GM19328 (cell line): ENCODE measurements around the gene AZIN2.
"Not testable (repeated sequence)": the region's sequence is repeated elsewhere in the genome, so short reads cannot be mapped to it uniquely, and the experiment has no call there.

Experiments used
- ATAC-seq: cut with Tn5 transposase; IDR thresholded peaks from one replicate; pipeline ENCODE4 v1.9.1; 2021; ENCODE audit warnings: mild to moderate bottlenecking, moderate library complexity; ENCODE audit not compliant: unreplicated experiment

The AZIN2 gene

DNA sequence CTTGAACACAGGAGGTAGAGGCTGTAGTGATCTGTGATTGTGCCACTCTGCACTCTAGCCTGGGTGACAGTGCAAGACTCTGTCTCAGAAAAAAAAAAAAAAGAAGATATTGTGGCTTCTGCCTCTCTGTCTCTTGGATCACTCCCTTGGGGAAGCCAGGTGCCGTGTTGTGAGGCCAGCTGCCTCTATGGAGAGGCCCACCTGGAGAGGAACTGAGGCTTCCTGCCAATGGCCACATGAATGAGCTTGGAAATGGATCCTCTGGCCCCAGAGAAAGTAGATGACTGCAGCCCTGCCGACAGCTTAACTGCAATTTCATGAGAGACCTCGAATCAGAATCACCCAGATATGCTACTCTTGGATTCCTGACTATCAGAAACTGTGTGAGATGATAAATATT lies 24.5 kb upstream of the AZIN2 start:
- ATAC-seq, result no peak

DNA sequence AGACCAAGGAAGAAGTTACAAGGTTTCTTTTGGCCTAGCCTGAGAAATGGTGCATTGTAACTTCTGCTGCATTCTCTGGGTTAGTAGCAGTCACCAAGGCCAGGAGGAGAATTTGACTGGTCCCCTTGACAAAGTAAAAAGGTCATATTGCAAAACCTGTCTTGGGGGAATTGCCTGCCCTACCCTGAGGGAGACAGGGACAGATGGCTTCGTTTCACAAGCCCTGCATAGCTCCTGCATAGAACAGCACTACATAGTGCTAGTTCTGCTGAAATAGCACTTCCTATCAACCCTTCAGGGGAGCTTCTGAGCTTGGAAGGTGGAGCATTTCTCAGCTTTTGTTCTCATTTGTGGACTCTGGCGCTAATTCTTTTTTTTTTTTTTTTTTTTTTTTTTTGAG lies 23.9 kb upstream of the AZIN2 start:
- ATAC-seq, result no peak

DNA sequence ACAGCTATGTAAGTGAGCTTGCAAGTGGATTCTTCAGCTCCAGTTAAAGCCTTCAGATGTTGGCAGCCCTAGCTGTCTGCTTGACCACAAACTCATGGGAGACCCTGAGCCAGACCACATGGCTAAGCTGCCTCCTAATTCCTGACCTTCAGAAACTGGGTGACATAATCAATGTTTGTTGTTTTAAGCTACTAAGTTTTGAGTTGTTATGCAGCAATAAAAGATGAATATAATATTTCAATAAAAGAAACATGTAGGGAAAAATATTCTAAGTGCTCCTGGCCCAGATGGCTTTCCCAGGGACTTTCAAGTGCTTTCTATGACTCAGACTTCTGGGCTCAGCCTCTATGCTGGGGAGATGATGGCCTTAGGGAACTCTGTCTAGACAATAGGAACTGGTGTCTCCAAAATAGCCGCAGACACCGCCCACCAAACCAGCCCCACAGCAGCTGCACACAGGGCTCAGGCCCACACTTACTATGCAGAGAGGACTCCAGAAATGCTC lies 20.3 kb upstream of the AZIN2 start:
- ATAC-seq, result no peak

DNA sequence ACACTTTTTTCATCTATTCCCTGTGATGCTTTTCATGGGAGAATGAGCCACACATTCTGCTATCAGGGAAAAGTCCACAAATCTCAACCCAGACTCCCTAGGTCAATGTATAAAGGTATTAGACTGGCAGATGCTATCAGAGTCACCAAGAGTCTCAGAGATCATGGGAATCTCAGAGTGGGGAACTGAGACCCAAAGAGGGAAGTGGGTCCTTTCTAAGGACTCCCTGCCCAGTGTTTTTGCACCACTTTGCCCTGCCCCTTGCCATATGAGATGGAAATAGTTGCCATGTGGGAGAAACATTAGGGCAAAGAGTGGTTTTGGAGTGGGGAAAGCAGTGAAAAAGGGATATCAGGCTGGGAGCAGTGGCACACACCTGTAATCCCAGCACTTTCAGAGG lies 19.1 kb upstream of the AZIN2 start:
- ATAC-seq, result no peak

DNA sequence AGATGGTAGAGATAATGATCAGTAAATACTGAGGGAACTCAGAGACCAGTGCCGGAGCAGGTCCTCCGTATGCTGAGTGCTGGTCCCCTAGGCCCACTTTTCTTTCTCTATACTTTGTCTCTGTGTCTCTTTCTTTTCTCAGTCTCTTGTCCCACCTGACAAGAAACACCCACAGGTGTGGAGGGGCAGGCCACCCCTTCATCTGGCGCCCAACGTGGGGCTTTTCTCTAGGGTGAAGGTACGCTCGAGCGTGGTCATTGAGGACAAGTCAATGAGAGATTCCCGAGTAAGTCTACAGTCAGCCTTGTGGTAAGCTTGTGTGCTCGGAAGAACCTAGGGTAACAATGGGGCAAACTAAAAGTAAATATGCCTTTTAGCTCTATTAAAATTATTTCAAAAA lies 16.7 kb upstream of the AZIN2 start:
- ATAC-seq, result not testable (repeated sequence)

DNA sequence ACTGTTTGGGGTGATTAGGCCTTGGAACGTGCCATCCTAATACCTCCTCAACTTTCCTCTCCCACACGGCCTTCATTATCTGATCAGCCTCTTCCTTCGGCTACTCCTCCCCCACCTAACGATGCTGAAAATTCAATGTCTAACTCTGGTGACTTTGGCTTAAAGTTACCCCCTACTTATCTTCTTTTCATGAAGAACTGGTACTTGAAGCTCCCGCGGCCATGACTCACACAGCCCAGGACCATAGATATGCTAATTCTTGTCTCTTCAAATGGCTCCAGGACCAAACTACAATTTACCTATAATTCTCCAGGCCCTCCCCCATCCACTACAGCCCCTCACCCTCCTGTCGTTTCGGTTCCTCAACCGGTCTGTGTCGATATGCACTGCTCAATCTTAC lies 15.7 kb upstream of the AZIN2 start:
- ATAC-seq, result no peak

DNA sequence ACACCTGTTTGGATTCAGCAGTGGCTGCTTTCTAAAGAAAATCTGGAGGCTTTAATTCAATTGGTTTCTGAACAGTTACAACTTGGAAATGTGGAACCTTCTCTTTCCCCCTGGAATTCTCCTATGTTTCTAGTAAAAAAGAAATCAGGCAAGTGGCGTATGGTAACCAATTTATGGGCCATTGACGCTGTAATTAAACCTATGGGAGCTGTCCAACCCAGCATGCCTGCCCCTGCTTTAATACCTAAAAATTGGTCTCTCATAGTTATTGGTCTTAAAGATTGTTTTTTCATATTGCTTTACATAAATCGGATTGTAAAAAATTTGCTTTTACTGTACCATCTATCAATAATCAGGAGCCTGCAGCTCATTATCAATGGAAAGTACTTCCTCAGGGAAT lies 14.5 kb upstream of the AZIN2 start:
- not testable (repeated sequence) for ATAC-seq

DNA sequence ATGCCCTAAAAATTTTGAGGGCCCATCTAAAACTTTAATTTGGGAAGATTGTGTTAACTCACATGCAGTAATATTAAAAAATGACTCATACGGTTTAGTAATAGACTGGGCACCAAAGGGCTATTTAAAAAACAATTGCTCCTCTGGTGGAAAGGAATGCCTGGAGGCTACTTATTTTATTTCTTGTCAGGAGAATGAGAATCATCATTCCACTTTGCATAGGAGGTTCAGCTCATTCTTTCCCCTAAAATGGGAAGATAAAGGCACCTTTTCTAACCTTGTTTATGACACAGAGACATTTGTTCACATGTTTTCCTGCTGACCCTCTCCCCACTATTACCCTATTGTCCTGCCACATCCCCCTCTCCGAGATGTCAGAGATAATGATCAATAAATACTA lies 12.8 kb upstream of the AZIN2 start:
- not testable (repeated sequence) for ATAC-seq

DNA sequence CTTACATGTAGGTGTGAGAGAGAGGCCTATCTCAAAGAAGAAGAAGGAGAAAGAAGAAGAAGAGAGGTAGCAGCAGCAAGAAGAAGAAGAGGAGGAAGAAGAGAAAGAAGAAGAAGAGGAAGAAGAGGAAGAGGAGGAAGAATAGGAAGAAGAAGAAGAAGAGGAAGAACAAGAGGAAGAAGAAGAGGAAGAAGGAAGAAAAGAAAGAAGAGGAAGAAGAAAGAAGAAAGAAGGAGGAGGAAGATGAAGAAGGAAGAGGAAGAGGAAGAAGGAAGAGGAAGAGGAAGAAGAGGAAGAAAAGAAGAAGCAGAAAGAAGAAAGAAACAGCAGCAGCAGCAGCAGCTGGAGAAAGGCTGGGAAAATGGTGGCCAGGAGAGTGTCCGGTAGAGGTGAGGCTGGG lies 10.3 kb upstream of the AZIN2 start:
- no peak for ATAC-seq

DNA sequence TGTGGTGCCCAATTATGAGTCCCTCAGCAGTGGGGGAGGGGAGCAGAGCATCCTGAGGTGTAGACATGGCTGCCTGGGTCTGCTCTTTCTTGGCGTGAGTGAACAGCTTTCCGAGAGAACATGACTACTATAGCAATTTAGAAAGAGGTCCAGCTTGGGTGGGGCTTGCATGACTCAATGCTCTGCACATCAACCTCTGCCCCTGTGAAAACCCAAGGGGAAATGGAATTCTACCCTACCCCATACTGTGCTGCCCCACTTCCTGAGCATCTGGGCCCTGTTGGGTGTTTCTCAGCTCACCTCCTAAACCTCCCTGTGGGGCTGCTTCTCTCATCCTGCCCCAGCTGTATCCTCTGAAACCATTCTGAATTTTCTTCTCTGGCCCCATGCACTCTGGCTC lies 8.2 kb upstream of the AZIN2 start:
- no peak for ATAC-seq

DNA sequence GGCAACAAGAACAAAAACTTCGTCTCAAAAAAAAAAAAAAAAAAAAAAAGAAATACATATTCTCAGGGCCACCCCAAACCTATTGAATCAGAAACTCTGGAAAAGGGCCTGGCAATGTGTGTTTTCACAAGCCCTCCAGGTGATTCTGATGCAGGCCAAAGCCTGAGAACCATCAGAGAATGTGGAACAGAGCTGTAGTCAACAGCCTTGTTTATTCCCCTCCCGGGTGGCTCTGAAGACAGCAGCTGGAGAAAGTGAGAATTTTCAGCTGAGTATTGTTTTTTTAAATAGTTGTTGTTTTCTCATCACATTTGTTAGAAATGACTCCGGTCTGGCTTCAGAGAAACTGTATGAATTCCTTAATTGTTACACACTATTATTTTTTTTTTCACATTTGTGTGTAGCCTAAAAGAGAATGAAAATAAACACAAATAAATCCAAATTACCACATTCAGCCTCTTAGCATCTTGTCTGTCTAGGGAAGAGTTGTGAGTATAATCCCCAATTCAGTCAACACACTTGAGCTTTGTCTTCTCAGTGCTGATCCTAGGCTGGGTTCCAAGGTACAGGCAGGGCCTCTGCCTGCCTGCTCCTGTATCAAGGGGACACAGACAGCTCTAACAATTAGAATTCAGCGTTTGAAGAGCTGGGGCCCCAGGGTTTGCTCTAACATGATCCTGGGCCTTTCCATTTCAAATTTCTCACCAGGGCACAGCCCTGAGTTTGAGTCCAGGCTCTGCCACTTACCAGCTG lies 6.6 kb upstream of the AZIN2 start:
- ATAC-seq, result no peak

DNA sequence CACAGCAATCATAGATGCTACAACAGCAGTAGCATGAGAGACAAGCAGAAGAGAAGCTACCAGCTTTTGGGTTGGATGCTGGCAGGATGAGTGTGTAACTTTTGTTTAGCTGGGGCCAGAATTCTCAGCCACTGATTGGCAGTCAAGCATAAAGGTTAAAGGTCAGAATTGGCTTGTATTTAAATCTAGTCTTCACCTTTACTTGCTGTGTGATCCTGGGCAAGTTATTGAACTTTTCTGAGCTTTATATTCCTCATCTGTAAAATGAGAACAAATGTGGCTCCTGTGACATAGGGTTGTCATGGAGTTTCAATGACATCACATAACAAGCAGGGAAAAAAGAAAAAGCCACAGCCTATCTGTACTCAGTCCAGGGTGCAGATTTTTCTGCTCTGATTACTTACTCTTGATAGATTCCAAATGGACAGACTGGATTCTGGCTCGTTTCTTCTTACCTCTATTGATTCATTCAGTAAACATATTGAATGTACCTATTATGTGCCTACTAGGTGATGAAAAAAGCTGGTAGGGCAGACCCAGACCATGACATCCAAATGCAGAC lies 2.8 kb upstream of the AZIN2 start:
- no peak for ATAC-seq

DNA sequence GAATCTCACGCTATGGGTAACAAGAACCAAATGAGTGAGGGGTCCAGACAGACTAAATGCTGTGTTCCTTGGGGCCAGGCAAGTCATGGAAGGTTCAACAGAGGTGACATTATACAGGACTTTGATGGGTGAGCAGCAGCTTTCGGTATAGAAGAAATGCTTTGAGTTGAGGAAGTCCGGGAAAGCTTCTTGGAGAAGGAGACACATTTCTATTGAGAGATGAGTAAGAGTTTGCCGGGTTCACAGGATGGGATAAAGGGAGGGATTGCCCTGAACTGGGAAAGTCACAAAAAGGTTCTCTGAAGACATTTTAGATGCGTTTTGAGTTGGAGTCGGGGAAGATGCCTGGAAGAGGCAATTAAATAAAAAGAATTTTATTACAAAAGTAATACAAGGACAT lies 580 bp upstream of the AZIN2 start:
- ATAC-seq, result no peak

DNA sequence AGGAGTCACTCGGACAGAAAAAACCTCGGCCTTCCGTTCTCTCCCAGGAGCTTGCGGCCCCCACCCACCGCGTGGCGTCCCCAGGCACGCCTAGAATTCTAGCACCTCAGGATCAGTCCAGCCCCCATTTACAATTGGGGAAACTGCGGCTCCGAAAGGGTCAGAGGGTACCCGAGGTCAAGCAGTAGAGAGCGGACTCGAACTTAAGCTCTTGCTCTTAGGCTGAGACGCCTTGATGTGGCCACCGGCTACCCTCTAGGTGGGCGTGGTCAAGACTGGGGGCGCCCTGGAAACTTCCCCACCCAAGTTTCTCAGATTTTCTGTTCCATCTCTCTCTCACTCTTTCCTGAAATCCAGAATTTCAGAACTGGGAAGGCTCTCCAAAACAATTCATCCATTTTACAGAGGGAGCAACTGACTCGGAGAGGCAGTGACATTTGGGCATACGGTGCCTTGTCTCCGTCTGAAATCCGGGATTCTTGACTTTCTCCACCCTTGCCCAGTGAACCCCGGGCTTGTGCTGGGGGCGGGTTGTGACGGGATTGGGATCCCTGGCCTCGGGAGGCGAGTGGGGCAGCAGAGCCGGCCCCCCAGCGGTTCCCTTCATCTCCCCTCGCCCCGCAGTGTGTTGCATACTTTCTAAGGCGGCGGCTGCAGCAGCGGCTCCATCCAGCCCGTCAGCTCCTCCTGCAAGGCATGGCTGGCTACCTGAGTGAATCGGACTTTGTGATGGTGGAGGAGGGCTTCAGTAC lies 777 bp downstream of the AZIN2 start:
- no peak for ATAC-seq

DNA sequence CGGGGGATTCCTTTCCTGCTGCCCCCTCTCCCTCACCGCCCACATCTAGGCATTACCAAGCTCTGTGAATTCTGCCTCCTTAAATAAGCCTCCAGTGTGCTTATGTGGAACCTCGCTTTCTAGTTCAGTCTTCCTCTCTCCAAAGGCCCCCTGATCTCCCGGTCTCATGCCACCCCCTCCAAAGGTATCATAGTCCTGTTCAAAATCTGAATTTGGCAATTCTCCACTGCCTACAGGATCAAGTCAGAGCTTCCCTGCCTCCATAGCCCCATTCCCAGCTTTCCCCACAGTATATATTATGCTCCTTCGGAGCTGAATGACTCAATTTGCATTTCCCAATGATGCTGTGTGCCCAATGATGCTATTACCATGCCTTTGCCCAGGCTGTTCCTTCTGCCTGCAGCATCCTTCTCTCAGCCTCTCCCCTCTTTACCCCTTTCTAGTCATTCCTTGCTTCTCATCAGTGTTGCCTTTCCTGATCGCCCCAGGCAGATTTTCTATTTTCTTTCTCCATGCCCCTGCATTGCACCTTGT lies 1.7 kb downstream of the AZIN2 start:
- ATAC-seq, result no peak

DNA sequence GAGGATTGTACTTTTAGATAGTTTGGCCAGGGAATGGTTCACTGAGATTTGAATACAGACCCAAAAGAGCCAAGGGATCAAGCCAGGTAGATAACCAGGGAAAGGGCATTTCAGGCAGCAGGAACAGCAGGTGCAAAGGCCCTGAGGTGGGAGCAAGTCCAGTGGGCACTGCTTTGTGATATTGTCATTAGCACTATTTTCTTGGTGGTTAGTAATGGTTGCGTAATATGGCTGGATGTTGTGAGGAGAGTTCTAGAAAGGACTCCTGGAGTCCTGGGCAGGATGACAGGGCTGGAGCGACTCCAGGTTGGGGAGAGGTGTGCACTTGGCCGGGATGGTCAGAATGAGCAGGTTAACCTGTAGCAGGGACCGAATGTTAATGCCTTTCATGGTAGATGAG lies 4.4 kb downstream of the AZIN2 start:
- ATAC-seq, result no peak

DNA sequence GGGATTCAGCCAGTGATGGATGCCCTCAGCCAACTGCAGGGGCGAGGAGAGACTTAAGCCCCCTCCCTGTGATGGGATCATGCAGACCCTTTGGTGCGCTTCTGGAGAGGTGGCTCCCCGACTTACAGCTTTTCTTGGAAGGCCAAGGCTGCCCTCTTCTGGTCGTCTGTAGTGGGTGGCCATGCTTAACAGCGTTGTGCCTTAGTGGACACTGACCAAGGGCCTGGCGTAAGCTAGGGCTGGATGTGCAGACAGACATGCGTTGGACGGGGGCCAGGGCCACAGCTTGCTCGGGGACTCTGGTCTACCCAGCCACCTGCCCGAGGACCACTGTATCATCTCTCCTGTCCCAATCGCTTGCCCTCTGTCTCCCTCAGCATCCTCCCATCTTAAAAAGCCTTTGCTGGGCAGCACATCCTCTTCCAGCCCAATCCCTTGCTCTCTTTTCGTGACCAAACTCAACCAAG lies 5.5 kb downstream of the AZIN2 start:
- no peak for ATAC-seq

DNA sequence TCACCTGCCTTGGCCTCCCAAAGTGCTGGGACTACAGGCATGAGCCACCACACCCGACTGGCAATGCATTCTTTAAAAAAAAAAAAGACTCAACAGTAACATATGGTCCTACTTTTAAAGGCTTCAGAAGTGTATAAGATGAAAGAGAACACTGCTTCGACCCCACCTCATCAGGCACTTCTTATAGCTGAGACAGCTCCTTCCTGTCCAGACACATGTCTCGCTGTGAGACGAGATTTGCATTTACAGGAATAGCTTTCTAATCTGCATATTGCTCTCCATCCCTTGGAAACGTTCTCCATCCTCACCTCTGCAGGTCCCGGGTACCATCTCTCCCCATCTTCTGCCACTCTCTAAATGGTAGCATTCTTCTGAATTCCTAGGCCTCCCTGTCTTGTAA lies 6.7 kb downstream of the AZIN2 start:
- ATAC-seq, result no peak

DNA sequence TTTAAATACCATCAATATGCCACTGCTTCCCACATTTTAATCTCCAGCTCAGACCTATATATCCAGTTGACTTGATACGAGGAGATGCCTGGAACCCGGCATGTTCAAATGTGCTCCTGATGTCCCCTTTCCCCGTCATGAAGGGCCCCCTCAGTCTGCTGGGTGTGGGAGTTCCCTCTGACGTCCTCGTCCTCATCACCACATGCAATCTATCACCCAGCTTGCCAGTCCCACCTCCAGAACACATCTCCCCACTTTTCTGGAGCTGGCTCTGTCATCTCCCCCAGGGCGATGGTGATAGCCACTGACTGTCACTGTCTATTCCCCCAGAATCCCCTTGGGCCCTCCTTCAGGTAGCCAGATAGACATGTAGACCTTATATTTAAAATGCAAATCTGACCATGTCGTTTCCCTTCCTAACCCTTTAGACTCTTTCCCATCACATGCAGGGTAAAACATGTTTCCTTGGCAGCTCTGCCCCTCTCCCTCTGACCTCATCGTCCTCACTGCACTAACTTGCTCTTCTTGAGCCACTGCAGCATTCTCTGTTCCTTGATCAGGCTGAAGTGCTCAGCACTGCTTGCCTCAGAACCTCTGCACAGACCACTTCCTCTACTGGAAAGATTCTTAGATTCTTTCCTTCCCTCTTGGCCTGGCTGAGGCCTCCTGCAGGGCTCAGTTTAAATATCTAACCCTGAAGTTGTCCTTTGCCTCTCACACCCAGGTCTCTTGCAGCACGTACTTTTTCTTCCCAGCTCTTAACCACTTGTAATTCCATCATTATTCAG lies 7.4 kb downstream of the AZIN2 start:
- no peak for ATAC-seq

DNA sequence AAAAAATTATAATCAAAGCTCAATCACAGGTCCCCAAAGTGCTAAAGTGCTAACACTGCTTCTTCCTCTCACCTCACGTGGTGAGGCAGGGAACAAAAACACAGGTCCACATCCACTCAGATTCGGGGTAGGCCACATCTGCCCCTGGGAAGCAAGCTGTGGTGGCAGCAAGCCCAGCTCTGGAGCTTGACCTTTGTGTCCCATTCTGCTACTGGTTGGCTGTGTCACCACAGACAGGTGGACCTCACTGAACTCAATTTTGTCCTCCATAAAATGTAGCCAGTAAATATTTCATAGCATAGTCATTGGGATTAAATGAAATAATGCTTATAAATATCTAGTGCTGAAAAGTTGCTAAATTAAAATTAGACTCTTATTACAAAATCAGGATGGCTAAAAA lies 8.5 kb downstream of the AZIN2 start:
- ATAC-seq, result no peak

DNA sequence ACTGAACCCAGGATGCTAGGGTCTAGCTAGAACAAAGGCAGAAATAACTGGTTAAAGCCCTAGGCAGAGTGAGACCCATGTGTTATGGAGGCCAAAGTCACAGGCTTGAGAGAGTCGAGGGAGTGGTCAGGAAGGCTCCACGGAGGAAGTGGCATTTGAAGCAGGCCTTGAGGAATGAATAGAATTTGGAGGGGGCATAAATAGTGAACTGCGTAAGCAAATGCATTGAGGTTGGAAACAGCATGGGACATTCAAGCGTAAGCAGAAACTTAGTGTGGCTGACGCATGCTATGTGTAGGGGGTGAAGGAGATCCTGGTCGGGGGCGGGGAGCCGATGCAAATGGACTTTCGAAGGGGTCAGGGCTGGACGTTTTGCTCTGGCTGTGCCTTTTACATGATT lies 11.5 kb downstream of the AZIN2 start:
- no peak for ATAC-seq
